AG04450 (cell line): ENCODE results near the gene MAPRE3. TPM values are rescaled to one million over a fixed set of nuclear protein-coding genes. Genes with fewer than 3 reads are reported as not detected.
A peak's percentile ranks its signal among the peaks of the same experiment; 100 is the strongest.
"Not testable (repeated sequence)": the region's sequence is repeated elsewhere in the genome, so short reads cannot be mapped to it uniquely, and the experiment has no call there.

Source experiments
- CTCF ChIA-PET: fragments of 300-600, 350-600 bp; formaldehyde crosslinking; extraction: SDS; loops from one replicate; lab custom pipeline; 2022; ENCODE audit warnings: antibody characterized with exemption, inconsistent platforms; lab: Charles Lee
- POLR2A ChIA-PET: fragments of 350-600 bp; formaldehyde crosslinking; extraction: SDS; loops from one replicate; lab custom pipeline; 2021; ENCODE audit warnings: antibody characterized with exemption, inconsistent platforms; lab: Yijun Ruan, JAX
- DNase-seq: peaks from one replicate; pipeline ENCODE4 v3.0.0-alpha.2; 2011; ENCODE audit warnings: low read depth, low spot score
- H3K27ac ChIP-seq: one replicate; pipeline ENCODE4 v1.5.1; 2012; ENCODE audit warnings: low read depth, low read length, control low read depth
- H3K27me3 ChIP-seq: one replicate; pipeline ENCODE4 v1.6.0; 2012; ENCODE audit warnings: low read length; ENCODE audit not compliant: control insufficient read depth, insufficient read depth
- H3K4me3 ChIP-seq: 2 replicates; pipeline ENCODE4 v1.5.1; 2011; ENCODE audit warnings: mild to moderate bottlenecking, low read depth, low read length, control low read depth
- H3K9me3 ChIP-seq: 2 replicates; pipeline ENCODE4 v1.5.1; 2012; ENCODE audit warnings: low read length; ENCODE audit not compliant: control insufficient read depth, insufficient read depth
- polyA plus RNA-seq: library from polyadenylated mRNA; depleted of rRNA; stranded (reverse); fragments of >200 nt; gene quantifications from 2 replicates; pipeline ENCODE4 v1.2.3, GENCODE V29; 2011; rRNA removed
- TF ChIP-seq, protein P1 (sequence below): IDR thresholded peaks from 2 replicates; pipeline ENCODE4 v1.5.1; 2011; ENCODE audit warnings: low read depth, low read length, control low read depth, inconsistent platforms

The MAPRE3 gene
- polyA plus RNA-seq, 1 experiment = 16.8 TPM

DNA sequence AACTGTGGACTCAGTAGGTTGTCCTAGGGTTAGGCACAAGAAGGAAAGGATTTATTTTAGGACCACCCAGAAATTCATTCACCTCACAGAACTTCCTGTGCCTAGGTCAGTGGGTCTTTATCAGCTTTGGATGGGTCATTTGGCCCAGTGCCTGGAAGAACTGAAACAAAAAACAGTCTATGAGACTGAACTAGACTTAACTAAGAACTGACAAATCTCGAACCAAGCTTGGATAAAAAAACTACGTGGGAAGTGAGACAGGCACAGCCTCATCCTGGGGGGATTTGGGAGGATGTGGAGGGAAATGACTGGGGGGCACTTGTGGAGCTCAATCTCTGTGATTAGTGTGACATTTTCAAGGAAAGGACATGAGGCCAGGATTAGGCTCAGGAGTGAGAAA is 103.3 kb downstream of the MAPRE3 start:
- Histone ChIP-seq H3K27me3 (no peaks in the 10 kb centered on the region), H3K27ac (no peak overlapping the region), H3K4me3 (no peak overlapping the region), H3K9me3 (peaks cover 2% of the 10 kb centered on the region; the same call in 1 of the 2 replicates)
- ChIA-PET POLR2A (interaction anchor here (0.7 kb wide), 1 partner anchor 102 kb away, joined by 6 read pairs; no protein-coding TSS in a partner anchor), CTCF (interaction anchor here (1.7 kb wide), 1 partner anchor 227 kb away, joined by 5 read pairs; no protein-coding TSS in a partner anchor)
- TF ChIP-seq, protein P1, sequence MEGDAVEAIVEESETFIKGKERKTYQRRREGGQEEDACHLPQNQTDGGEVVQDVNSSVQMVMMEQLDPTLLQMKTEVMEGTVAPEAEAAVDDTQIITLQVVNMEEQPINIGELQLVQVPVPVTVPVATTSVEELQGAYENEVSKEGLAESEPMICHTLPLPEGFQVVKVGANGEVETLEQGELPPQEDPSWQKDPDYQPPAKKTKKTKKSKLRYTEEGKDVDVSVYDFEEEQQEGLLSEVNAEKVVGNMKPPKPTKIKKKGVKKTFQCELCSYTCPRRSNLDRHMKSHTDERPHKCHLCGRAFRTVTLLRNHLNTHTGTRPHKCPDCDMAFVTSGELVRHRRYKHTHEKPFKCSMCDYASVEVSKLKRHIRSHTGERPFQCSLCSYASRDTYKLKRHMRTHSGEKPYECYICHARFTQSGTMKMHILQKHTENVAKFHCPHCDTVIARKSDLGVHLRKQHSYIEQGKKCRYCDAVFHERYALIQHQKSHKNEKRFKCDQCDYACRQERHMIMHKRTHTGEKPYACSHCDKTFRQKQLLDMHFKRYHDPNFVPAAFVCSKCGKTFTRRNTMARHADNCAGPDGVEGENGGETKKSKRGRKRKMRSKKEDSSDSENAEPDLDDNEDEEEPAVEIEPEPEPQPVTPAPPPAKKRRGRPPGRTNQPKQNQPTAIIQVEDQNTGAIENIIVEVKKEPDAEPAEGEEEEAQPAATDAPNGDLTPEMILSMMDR = no peak
- DNase-seq = no peak

DNA sequence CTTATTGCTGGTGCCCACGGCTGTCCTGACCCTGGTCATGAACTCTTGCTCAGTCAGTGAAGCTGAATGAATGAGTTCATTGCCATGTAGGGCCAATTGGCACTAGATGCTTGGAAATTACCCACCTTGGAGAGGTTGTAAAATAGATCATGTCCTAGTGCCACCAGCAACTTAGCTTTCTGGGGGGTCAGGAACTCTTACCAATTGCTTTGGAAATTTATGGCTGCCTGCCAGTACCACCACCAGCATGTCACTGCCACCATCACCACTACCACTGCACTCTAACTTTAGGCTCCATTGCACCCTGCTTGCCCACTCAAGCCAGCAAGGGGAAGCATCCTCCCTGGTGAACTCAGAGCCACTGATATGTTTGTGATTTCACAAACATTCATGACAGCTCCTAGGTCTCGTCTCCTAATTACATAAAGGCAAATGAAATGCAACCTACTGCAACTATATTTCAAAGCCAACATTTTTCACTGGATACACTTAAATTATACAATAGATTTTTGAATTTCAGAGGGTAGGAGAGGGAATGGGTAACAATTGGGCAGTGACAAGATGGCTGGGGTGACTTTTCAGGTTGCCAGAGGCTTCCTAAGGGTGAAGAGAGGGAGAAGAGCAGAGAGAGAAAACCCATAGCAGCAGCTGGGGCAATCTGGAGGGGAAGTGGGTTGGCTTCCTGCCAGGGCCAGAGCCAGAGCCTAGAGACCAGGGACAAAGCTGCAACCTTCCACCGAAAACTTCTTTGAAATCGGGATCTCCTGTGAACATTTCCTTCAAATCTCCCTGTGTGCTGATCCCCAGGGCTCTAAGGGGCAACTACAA is 104.5 kb downstream of the MAPRE3 start:
- no peak for DNase-seq
- H3K4me3 ChIP-seq = no peak overlapping the region
- POLR2A ChIA-PET = no interaction called here
- peaks cover 2% of the 10 kb centered on the region; the same call in 1 of the 2 replicates for H3K9me3 ChIP-seq
- TF ChIP-seq, protein P1 = no peak
- no peaks in the 10 kb centered on the region for H3K27me3 ChIP-seq
- CTCF ChIA-PET = interaction anchor here (0.8 to 1.7 kb wide), 3 partner anchors 12 to 228 kb away, joined by 3 to 5 read pairs (median 3); partner anchors contain the start of gene KHK
- peak overlapping the region; percentile 57 for H3K27ac ChIP-seq

DNA sequence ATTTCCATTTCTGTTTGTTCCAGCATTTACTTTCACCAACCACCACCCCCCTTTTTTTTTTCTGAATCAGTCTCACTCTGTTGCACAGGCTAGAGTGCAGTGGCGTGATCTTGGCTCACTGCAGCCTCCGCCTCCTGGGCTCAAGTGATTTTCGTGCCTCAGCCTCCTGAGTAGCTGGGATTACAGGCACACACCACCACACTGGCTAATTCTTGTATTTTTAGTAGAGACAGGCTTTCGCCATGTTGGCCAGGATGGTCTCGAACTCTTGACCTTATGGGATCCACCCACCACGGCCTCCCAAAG is 105.1 kb downstream of the MAPRE3 start:
- DNase-seq, H3K4me3 ChIP-seq, POLR2A ChIA-PET, H3K27me3 ChIP-seq, H3K9me3 ChIP-seq, CTCF ChIA-PET: not testable (repeated sequence)
- peak overlapping the region; percentile 57 for H3K27ac ChIP-seq

DNA sequence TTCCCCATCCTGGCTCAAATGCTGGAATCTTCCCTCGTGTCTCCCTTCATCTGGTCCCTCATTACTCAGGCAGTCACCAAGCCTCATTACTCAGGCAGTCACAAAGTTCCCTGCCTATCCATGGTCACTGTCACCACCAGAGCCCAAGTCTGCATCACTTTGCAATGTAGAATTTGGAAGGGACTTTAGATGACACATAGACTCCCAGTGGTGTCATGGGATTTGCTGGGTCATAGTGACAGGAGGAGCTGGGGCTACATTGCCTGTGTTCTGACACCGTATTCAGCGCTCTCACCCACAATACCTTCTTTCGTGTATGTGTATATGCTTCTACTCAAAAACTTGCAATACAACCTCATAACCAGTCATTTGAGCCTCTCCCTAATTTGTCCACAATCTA is 105.9 kb downstream of the MAPRE3 start:
- no peaks in the 10 kb centered on the region for H3K27me3 ChIP-seq
- ChIA-PET POLR2A (no interaction called here), CTCF (no interaction called here)
- DNase-seq = no peak
- H3K4me3 ChIP-seq = no peak overlapping the region
- TF ChIP-seq, protein P1 = no peak
- H3K27ac ChIP-seq = no peak overlapping the region
- no peaks in the 10 kb centered on the region; the same call in 1 of the 2 replicates for H3K9me3 ChIP-seq

Other genes starting within 250 kb of the MAPRE3 start
- 31.4 and 38.8 TPM in 2 replicates for gene SLC35F6, start 206.4 kb upstream of the MAPRE3 start, polyA plus RNA-seq
- gene CENPA, start 184.6 kb upstream of the MAPRE3 start, polyA plus RNA-seq = 6.8 and 9.3 TPM in 2 replicates
- gene DPYSL5, start 122.5 kb upstream of the MAPRE3 start, polyA plus RNA-seq = not detected in 2 replicates
- 121 and 145 TPM in 2 replicates for gene TMEM214, start 62.3 kb downstream of the MAPRE3 start, polyA plus RNA-seq
- gene AGBL5, start 81.0 kb downstream of the MAPRE3 start, polyA plus RNA-seq = 40.9 and 41.6 TPM in 2 replicates
- 679 and 783 TPM in 2 replicates for gene OST4, start 101.0 kb downstream of the MAPRE3 start, polyA plus RNA-seq
- gene EMILIN1, start 108.0 kb downstream of the MAPRE3 start, polyA plus RNA-seq = 68.3 and 96.0 TPM in 2 replicates
- 0.37 and 0.79 TPM in 2 replicates for gene KHK, start 116.1 kb downstream of the MAPRE3 start, polyA plus RNA-seq
- 0.71 and 0.74 TPM in 2 replicates for gene CGREF1, start 148.5 kb downstream of the MAPRE3 start, polyA plus RNA-seq
- gene ABHD1, start 153.2 kb downstream of the MAPRE3 start, polyA plus RNA-seq = 0.10 TPM in 1 of 2 replicates, not detected in the other
- 44.9 and 57.3 TPM in 2 replicates for gene PREB, start 164.0 kb downstream of the MAPRE3 start, polyA plus RNA-seq
- gene PRR30, start 168.8 kb downstream of the MAPRE3 start, polyA plus RNA-seq = not detected in 2 replicates
- gene TCF23, start 178.4 kb downstream of the MAPRE3 start, polyA plus RNA-seq = not detected in 2 replicates
- 219 and 233 TPM in 2 replicates for gene ATRAID, start 241.4 kb downstream of the MAPRE3 start, polyA plus RNA-seq
- gene SLC5A6, start 241.6 kb downstream of the MAPRE3 start, polyA plus RNA-seq = 22.0 and 23.2 TPM in 2 replicates
- 17.8 and 23.4 TPM in 2 replicates for gene CAD, start 246.7 kb downstream of the MAPRE3 start, polyA plus RNA-seq